GM18508 (cell line): ENCODE results near the gene DLG2.
"Not testable (repeated sequence)": the region's sequence is repeated elsewhere in the genome, so short reads cannot be mapped to it uniquely, and the experiment has no call there.

ENCODE experiments used
- ATAC-seq: cut with Tn5 transposase; IDR thresholded peaks from one replicate; pipeline ENCODE4 v1.9.1; 2021; ENCODE audit warnings: moderate number of reproducible peaks; ENCODE audit not compliant: insufficient read depth, unreplicated experiment

Gene DLG2

DNA sequence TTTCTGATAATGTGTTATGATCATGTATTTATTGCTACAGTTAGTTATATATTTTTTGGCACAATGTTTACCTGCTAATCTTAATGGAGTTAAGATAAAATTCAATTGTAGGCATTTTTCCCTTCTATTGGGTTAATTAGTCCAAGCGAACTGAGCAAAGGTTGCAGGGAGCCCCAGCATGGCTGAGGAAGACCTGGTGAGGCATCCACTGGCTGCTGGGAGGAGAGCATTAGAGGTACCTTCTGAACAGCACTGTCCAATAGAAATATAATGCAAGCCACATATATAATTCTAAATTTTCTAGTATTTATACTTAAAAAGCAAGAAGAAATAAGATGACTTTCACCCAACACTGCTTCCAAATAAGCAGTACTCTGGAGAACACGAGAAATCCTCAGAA, 19.9 kb upstream of the DLG2 start:
- no peak for ATAC-seq

DNA sequence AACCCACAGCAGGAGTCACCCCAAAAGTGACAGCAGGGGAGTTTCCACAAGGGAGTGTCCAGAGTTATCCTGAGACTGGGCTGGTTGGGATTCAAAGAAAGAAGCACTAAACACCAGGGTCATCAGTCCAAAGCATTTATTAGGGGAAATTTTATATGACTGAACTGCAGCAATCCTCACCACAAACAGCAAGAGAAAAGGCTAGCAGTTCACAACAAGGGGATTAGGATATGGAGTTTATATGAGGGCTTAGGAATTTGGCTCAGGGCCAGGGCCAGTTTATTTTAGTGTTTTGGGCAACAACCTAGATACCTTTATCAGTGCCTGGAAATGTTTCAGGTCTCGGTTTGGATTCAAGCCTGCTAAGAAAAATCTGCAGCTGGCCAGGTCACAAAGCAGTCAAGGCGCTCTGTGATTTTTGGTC, 16.1 kb upstream of the DLG2 start:
- ATAC-seq: no peak

DNA sequence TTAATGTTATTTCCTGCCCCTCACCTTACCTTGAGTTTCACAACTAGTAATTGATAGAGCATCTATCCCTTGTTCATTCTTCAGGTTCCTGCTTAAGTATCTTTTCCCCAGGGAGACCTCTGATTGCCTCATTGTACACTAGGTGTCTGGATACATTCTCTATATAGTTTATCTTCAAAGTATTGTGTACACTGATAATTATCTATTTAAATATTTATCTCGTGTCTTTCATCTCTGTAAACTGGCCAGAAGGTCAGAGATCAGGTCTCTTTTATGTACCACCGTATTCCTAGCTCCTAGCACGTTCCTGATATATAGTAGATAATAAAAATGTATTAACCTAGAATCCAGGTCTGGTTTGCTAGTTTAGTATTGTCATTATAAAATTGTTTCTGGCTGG, 7.6 kb upstream of the DLG2 start:
- no peak for ATAC-seq

DNA sequence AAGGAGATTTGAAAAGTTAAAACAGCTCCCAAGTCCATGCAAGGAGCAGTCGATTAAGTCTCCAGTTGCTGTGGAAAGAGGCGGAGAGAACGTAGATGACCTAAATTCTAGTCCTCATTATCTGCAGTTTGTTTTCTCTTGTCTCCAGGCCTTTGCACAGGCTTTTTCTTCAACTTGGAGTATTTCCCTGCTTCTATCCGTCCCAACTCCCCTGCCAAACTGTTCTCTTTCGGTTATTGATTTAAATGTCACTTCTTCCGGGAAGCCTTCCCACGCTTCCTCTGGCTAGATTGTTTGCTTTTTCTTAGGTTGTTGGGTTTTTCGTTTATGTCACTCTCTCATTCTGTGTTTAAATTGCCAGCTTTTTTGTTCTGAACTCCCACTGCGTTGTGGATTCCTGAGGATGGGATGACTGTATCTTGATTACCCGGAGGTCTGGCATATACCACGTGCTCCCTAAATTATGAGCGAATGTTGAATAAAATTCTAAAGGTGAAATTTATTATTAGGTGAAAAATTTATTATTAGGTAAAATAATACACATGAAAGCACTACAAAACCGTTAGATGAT, 1.7 kb upstream of the DLG2 start:
- ATAC-seq: no peak

DNA sequence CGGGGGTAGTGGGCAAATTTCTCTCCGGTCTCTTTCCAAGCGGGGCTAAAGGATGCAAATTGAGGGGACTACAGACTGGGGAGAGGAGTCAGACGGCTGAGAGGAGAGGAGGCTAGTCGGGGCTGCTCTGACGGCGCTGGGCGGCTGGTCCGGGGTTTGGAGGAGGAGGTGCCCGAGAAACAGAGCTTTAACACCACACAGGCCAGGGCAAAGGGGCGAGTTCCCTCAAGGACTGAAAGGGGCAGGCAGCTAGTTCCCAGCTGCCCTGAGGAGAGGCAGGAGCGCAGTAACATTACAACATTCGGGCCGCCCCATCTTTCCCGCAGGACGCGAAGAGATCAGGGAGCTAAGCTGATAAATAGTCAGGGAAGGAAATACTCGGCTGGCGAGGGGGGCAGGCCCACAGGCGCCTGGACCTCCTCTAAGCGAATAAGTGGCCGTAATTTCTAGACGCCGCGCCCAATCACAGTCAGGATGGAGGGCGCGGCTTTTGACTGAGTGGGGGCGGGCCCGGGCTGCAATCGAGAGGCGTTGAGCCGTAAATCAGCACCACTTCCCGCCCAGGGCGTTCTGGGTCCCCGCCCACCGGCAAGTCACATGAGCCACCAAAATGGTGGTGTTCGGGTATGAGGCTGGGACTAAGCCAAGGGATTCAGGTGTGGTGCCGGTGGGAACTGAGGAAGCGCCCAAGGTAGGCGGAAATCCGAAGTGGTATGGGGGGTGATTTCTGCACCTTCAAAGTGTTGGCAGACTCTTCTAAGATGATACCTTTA, 1.0 kb upstream of the DLG2 start, which contains the start of gene TMEM126B:
Gene TMEM126B (plus strand): TSS at position 596 of the 773 bp plus-strand sequence. CDS start 15 bp downstream, at position 611.
- peak; percentile 96 for ATAC-seq

DNA sequence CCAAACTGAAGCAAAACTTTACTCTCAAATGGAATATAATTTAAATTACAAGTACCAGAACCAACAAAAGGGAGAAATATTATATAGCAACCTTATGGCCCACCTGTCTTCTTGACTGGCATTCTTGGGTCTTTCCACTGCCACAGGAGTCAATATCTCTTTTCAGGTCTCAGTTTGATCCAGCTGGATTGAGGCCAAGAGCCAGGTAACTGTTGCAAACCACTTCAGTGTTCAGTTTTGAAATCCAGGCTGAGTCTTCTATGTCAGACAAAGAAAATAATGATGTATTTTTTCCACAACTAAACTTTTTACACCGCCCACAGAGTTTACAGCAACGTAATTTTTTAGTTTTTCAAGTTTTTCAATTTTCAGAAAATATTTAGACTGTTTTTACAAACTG, 648 bp downstream of the DLG2 start:
- ATAC-seq: no peak

DNA sequence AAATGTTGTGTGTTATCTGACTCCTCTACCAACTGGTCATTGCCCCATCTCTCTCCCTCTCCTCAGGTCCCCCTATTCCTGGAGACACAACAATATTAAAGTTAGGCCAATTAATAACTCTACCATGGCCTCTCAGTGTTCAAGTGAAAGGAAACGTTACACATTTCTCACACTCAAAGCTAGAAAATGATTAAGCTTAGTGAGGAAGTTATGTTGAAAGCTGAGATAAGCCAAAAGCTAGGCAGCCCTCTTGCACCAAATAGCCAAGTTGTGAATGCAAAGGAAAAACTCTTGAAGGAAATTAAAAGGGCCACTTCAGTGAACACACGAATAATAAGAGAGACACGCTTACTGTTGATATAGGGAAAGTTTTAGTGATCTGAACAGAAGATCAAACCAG, 6.9 kb downstream of the DLG2 start:
- ATAC-seq: no peak

DNA sequence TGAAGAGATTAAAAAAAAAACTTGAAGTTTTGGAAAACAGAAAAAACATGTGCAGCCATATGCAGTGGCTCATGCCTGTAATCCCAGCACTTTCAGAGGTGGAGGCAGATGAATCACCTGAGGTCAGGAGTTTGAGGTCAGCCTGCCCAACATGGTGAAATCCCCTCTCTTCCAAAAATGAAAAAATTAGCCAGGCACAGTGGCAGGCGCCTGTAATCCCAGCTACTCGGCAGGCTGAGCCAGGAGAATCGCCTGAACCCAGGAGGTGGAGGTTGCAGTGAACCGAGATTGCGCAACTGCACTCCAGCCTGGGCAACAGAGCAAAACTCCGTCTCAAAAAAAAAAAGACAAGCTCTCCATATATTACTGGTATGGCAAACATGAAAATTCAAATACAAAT, 7.6 kb downstream of the DLG2 start:
- ATAC-seq: no peak

DNA sequence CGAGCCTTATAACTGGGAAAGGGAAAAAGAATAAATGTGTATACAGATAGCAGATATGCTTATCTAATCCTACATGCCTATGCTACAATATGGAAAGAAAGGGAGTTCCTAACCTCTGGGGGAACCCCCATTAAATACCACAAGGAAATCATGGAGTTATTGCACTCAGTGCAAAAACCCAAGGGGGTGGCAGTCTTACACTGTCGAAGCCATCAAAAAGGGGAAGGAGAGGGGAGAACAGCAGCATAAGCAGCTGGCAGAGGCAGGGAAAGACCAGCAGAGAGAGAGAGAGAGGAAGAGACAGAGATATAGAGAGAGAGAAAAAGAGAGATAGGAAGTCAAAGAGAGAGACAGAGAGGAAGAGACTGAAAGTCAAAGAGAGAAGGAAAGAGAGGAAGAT, 15.5 kb downstream of the DLG2 start:
- not testable (repeated sequence) for ATAC-seq

DNA sequence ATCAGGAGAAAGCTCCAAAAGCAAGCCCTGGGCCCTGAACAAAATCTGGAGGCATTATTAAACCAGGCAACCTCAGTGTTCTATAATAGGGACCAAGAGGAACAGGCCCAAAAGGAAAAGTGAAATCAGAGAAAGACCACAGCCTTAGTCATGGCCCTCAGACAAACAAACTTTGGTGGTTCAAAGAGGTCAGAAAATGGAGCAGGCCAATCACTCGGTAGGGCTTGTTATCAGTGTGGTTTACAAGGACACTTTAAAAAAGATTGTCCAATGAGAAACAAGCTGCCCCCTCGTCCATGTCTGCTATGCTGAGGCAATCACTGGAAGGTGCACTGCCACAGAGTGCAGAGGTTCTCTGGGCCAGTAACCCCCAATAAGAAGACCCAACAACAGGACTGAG, 17.9 kb downstream of the DLG2 start:
- ATAC-seq: not testable (repeated sequence)

DNA sequence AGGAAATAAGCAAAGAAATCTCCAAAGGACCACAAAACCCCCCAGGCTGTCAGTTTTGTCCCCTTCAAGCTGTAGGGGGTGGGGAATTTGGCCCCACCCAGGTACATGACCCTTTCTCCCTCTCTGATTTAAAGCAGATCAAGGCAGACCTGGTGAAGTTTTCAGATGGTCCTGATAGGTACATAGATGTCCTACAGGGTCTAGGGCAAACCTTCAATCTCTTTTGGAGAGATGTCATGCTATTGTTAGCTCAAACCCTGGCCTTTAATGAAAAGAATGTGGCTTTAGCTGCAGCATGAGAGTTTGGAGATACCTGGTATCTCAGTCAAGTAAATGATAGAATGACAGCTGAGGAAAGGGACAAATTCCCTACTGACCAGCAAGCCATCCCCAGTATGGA, 18.5 kb downstream of the DLG2 start:
- ATAC-seq: not testable (repeated sequence)

DNA sequence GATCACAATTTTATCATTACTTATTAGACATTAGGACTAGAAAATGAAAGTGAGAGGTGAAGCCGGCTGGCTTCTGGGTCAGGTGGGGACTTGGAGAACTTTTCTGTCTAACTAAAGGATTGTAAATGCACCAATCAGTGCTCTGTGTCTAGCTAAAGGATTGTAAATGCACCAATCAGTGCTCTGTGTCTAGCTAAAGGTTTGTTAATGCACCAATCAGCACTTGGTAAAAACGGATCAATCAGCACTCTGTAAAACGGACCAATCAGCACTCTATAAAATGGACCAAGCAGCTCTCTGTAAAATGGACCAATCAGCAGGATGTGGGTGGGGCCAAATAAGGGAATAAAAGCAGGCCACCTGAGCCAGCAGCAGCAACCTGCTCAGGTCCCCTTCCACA, 20.9 kb downstream of the DLG2 start:
- not testable (repeated sequence) for ATAC-seq

DNA sequence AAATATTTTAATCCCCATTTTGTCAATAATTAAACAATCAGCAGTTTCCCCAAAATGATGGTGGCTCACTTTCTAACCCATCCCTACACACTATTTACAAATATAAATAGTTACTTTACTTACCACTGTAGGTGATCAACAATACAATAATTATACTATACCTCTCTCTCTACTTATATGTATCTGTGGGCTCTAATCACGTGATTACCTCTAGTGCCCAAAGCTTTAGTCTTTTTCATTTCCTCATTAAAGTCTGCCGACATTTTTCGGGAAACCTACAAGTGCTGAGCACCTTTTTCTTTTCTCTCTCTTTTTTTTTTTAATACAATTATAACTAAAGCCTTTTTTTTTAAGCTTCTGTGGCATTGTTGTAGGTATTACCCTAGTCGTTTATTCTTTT, 23.9 kb downstream of the DLG2 start:
- ATAC-seq: no peak

DNA sequence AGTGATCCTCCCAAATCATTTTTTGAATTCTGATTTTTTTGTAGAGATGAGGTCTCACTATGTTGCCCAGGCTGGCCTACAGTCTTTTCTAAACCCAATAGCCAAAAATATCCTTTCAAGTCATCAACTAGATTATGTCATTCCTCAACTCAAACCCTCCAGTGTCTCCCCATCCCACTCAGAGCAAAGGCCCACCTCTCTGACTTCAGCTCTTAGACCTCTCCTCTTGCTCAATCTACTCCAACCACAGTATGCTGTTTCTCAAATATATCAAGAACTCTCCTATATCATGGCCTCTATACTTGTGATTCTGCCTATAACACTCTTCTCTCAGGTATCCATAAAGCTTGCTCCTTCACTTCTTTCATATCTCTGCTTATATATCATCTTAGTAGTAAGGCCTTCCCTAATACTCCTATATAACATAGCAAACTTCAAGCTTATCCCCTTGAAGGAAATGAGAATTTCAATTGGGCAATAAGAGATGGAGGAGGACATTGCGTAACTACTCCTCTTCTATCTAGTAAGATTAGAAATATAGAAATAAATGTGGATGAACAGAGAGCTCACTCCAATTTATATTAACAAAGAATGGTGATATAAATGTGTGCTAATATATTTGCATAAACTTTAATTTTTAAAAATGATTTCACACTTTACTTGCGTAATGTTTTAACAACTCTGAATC, 24.5 kb downstream of the DLG2 start:
- no peak for ATAC-seq

DNA sequence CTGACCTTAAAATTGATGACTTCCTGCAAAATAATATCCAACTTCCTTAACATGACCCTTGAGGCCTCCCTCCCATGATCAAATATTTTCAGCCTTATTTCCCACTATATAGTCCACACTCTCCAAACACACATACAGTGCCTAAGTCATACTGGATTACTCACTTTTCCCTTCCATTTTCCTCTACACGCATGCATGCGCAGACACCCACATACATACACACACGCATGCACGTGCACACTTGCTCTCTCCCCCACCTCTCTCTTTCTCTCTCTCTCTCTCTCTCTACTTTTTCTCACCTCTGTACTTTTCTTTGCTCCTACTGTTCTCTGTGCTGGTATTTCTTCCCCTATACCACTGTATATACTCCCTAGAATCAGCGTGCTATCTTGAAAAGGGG, 28.1 kb downstream of the DLG2 start:
- no peak for ATAC-seq

DNA sequence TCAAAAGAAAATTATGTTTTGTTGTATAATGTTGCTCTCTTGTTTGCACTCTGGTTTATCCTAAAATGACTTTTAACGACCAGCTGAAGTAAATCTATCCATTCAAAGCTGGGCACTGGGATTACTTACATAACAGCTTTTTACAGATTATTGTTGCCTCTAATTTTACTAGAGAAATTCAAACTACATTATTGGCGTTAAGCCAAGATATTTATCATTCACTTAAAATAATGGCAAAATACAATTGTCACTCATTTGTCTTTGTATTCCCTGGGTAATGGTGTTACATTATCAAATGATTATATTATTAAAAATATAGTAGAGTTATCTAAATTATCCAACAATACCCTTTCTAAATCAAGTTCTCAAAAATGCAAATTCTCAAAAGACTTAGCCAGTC, 30.3 kb downstream of the DLG2 start:
- ATAC-seq: no peak

DNA sequence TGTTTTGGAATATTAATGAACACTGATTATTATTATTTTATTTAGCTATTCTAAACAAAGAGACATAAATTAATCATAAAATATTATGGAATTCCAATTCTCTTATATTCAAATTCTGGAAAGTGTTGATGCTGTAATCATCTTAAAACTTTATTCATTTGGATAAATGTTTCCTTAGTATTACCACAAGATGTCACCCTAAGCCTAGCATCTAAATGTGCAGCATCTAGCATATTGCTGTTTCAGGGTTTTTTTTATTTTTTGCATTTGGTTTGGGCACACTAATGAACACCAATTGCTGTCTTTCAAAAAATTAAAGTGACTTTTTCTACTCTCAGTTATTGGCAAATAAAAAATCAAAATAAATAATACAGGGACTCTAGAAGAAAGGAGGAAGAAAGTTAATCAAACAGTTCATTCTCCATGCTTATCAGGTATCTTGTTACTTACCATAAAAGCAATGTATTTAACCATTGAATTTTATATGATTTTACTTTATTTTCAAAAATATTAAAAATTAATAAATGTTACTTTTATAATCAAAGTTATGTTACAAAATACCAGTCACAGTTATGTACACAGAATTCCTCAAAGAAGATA, 31.8 kb downstream of the DLG2 start:
- ATAC-seq: peak; percentile 56

DNA sequence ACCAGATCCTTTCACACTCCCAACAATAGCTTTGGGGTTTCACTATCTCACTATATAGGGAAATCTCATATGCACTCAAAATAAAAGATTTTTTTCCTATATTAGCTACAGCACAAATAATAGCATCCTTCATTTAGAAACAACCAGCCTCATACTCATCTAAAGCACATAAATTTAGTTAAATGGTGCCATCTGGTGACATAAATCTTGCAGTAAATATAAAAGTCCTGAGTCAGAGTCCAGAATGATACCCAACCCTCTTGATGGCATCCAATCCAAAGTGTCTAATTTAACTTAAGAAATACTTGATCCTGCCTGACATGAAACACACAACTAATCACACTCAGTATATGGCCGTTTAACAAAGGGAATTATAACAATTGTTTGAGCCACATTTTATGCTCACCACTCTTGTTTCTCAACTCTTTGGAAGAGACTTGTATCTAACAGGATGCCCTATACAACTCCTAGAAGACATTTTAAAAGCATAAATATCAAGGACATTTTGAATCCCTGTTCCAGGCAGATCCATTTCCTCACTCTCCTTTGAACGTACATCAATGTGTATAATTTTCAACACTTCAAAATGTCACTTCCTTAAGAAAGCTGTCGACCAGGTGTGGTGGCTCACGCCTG, 36.2 kb downstream of the DLG2 start:
- ATAC-seq: no peak

DNA sequence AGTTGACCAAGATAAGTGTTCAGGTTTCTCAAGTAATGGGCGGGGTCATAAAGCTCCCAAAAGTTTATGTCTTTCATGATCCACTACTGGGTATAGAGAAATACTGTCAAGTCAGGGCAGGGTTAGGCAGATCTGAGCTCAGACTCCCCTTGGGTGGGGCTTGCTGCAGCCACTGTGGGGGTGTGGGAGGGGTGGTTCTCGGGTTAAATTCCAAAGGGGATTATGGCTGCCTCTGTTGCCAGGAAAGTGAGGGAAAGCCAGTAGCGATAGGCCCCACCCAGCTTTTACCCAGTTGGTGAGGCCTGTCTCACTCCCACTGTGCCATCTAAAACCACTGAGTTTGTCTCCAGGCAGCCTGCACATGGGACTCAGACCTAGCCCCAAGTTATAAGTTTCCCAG, 37.8 kb downstream of the DLG2 start:
- ATAC-seq: no peak

DNA sequence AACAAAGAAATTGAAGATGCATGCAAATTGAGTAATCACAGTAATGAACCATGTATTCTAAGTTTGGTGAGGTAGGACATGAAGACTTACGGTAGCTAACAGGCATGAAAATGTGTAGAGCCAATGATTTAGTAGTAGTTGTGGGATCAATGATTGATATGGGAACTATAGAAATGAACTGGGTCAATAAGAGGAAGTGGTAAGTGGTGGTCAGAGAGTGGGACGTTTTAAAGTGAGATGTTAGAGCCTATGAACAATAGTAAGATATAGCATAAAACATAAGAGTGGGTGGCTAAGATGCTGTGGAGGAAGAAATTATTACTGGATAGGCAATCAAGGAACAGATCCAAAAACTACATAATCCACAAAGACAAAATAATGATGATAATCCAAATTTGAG, 45.0 kb downstream of the DLG2 start:
- ATAC-seq: no peak

DNA sequence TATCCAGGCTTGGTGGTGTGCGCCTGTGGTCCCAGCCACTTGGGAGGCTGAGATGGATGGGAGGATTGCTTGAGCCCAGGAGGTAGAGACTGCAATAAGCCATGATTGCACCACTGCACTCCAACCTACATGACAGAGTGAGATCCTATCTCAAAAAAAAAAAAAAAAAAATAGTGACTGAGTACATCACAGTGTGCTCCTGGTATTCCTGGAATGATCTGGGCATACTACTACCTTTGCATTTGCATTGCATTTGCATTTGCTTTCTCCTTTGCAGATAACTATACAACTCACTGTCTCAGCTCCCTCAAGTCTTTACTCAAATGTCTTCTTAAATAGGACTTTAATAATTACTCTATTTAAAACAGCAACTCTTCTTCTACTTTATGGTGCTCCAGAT, 51.8 kb downstream of the DLG2 start:
- no peak for ATAC-seq
